K562 (cell line): Measurements from ENCODE around the gene ZNF763. TPM values are rescaled to one million over a fixed set of nuclear protein-coding genes. Genes with fewer than 3 reads are reported as not detected.

Experiments used
- CBFB ChIP-seq: sonication (generic); formaldehyde crosslinking; IDR thresholded peaks from 2 replicates; pipeline ENCODE4 v1.4.0; 2020; ENCODE audit warnings: mild to moderate bottlenecking, missing genetic modification reagents
- KAT7 ChIP-seq: sonication (generic); formaldehyde crosslinking; IDR thresholded peaks from 2 replicates; pipeline ENCODE4 v1.8.0; 2022; ENCODE audit warnings: missing genetic modification reagents, mild to moderate bottlenecking, borderline replicate concordance
- MCM3 ChIP-seq: fragments of 450-650 bp; IDR thresholded peaks from 2 replicates; pipeline ENCODE4 v1.6.1; 2016
- RBBP5 ChIP-seq: fragments of 200-600 bp; sonication (generic); IDR thresholded peaks from 2 replicates; pipeline ENCODE4 v1.6.1; 2012; ENCODE audit warnings: borderline replicate concordance, mild to moderate bottlenecking, low read length, control low read depth, inconsistent platforms; ENCODE audit not compliant: insufficient read depth, poor library complexity, severe bottlenecking
- RBM17 ChIP-seq: fragments of 200-400 bp; formaldehyde crosslinking; IDR thresholded peaks from 2 replicates; pipeline ENCODE4 v1.6.1; 2017; ENCODE audit warnings: low read depth, mild to moderate bottlenecking, low read length, borderline replicate concordance
- SAP30 ChIP-seq: fragments of 200-600 bp; sonication (generic); IDR thresholded peaks from 2 replicates; pipeline ENCODE4 v1.6.1; 2012; ENCODE audit warnings: borderline replicate concordance, low read depth, mild to moderate bottlenecking, moderate library complexity, low read length, control low read depth, inconsistent platforms; ENCODE audit not compliant: insufficient read depth, poor library complexity, severe bottlenecking
- ZNF311 ChIP-seq: fragments of 250-450 bp; sonication (Bioruptor Pico); IDR thresholded peaks from 2 replicates; pipeline ENCODE4 v1.4.0; 2020; ENCODE audit warnings: mild to moderate bottlenecking, moderate library complexity
- ZNF347 ChIP-seq: fragments of 450-650 bp; formaldehyde crosslinking; IDR thresholded peaks from 2 replicates; pipeline ENCODE4 v1.4.0; 2020; ENCODE audit warnings: low read depth, mild to moderate bottlenecking, moderate library complexity
- ZNF584 ChIP-seq: fragments of 200-800 bp; sonication (Bioruptor generic); IDR thresholded peaks from 2 replicates; pipeline ENCODE4 v1.6.1; 2016; ENCODE audit warnings: low read depth, mild to moderate bottlenecking, missing genetic modification characterization, missing compliant biosample characterization
- polyA plus RNA-seq, 8 experiments: library from polyadenylated mRNA; depleted of rRNA in 4 of 8; stranded (reverse) in 5 of 8; unstranded in 3 of 8; fragments of >200 nt; fragmentation: Nextera tagmentation in 2 of 8; fragmentation: Illumina TruSeq in 1 of 8; extraction: Ambion mirVana in 2 of 8; extraction: Trizol in 1 of 8; gene quantifications; 2 replicates each; pipeline versions ENCODE4 v1.2.1 to v1.2.3, GENCODE V29; 2011 to 2014; ENCODE audit warnings: inconsistent platforms in 1 of 8, missing spikeins in 1 of 8
- total RNA-seq, 7 experiments: library from RNA; depleted of rRNA in 6 of 7; stranded (reverse); fragments of >200 nt in 6 of 7; fragmentation: Illumina TruSeq in 2 of 7; extraction: Trizol in 2 of 7; gene quantifications; 2 replicates each; pipeline versions ENCODE4 v1.2.1 to v1.2.3, GENCODE V29; 2011 to 2021; ENCODE audit warnings: low replicate concordance in 1 of 7
- TF ChIP-seq, protein P1 (sequence below): fragments of 450-650 bp; IDR thresholded peaks from 2 replicates; pipeline ENCODE4 v1.6.1; 2016; ENCODE audit warnings: mild to moderate bottlenecking, moderate library complexity
- TF ChIP-seq, protein P2 (sequence below): fragments of 450-650 bp; formaldehyde crosslinking; IDR thresholded peaks from 2 replicates; pipeline ENCODE4 v1.4.0; 2020; ENCODE audit warnings: mild to moderate bottlenecking, moderate library complexity
- TF ChIP-seq, protein P3 (sequence below): IDR thresholded peaks from 3 replicates; pipeline ENCODE4 v1.6.1; 2011; ENCODE audit warnings: borderline replicate concordance, mild to moderate bottlenecking; ENCODE audit not compliant: insufficient read length, insufficient read depth

ZNF763 gene
- total and polyA plus RNA-seq, 9 of the 15 experiments (the other 6 are each of a cell fraction or from before 2014, with no cell fraction given), result 0.08 to 0.28 (median 0.16) TPM; not detected in 3

DNA sequence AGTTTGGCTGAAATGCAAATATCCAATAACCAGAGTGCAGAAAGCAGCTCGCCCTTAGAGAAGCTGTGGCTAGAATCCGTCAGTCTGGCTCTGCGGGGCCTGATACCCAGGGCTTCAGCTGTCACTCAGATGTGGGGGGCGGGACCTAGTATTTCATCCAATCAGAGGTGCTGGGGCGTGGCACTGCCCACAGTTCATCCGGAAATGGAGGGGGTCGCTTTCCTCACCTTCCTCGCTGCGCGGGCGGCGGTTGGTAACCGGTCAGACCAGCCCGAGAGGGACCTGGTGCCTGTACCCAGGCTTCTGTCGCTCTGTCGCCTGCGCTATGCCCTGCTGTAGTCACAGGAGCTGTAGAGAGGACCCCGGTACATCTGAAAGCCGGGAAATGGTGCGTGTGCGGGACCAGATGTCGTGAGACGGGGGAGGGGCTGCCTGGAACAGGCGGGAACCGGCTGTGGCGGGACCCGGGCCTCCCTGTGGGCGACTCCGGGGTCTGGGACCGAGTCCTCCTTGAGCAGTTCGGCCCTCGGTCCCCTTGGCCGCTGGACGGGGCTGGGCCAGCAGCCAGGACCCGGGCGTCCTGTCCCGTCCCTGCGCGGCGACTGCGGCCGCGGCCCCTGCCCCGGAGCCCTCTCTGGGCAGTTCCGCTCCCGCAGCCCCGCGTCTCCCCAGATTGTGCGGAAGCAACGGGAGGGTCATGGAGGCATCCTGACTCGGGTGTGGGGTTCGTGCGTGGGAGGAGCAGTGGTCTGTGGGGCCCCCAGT is 39.8 kb upstream of the ZNF763 start, which contains the start of gene ZNF700 (continued):
- TF ChIP-seq, protein P1, sequence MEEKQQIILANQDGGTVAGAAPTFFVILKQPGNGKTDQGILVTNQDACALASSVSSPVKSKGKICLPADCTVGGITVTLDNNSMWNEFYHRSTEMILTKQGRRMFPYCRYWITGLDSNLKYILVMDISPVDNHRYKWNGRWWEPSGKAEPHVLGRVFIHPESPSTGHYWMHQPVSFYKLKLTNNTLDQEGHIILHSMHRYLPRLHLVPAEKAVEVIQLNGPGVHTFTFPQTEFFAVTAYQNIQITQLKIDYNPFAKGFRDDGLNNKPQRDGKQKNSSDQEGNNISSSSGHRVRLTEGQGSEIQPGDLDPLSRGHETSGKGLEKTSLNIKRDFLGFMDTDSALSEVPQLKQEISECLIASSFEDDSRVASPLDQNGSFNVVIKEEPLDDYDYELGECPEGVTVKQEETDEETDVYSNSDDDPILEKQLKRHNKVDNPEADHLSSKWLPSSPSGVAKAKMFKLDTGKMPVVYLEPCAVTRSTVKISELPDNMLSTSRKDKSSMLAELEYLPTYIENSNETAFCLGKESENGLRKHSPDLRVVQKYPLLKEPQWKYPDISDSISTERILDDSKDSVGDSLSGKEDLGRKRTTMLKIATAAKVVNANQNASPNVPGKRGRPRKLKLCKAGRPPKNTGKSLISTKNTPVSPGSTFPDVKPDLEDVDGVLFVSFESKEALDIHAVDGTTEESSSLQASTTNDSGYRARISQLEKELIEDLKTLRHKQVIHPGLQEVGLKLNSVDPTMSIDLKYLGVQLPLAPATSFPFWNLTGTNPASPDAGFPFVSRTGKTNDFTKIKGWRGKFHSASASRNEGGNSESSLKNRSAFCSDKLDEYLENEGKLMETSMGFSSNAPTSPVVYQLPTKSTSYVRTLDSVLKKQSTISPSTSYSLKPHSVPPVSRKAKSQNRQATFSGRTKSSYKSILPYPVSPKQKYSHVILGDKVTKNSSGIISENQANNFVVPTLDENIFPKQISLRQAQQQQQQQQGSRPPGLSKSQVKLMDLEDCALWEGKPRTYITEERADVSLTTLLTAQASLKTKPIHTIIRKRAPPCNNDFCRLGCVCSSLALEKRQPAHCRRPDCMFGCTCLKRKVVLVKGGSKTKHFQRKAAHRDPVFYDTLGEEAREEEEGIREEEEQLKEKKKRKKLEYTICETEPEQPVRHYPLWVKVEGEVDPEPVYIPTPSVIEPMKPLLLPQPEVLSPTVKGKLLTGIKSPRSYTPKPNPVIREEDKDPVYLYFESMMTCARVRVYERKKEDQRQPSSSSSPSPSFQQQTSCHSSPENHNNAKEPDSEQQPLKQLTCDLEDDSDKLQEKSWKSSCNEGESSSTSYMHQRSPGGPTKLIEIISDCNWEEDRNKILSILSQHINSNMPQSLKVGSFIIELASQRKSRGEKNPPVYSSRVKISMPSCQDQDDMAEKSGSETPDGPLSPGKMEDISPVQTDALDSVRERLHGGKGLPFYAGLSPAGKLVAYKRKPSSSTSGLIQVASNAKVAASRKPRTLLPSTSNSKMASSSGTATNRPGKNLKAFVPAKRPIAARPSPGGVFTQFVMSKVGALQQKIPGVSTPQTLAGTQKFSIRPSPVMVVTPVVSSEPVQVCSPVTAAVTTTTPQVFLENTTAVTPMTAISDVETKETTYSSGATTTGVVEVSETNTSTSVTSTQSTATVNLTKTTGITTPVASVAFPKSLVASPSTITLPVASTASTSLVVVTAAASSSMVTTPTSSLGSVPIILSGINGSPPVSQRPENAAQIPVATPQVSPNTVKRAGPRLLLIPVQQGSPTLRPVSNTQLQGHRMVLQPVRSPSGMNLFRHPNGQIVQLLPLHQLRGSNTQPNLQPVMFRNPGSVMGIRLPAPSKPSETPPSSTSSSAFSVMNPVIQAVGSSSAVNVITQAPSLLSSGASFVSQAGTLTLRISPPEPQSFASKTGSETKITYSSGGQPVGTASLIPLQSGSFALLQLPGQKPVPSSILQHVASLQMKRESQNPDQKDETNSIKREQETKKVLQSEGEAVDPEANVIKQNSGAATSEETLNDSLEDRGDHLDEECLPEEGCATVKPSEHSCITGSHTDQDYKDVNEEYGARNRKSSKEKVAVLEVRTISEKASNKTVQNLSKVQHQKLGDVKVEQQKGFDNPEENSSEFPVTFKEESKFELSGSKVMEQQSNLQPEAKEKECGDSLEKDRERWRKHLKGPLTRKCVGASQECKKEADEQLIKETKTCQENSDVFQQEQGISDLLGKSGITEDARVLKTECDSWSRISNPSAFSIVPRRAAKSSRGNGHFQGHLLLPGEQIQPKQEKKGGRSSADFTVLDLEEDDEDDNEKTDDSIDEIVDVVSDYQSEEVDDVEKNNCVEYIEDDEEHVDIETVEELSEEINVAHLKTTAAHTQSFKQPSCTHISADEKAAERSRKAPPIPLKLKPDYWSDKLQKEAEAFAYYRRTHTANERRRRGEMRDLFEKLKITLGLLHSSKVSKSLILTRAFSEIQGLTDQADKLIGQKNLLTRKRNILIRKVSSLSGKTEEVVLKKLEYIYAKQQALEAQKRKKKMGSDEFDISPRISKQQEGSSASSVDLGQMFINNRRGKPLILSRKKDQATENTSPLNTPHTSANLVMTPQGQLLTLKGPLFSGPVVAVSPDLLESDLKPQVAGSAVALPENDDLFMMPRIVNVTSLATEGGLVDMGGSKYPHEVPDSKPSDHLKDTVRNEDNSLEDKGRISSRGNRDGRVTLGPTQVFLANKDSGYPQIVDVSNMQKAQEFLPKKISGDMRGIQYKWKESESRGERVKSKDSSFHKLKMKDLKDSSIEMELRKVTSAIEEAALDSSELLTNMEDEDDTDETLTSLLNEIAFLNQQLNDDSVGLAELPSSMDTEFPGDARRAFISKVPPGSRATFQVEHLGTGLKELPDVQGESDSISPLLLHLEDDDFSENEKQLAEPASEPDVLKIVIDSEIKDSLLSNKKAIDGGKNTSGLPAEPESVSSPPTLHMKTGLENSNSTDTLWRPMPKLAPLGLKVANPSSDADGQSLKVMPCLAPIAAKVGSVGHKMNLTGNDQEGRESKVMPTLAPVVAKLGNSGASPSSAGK, result peak; percentile 12; the same call in 1 of the 2 replicates
- TF ChIP-seq KAT7 (no peak; the same call in 1 of the 2 replicates), CBFB (no peak), SAP30 (peak; percentile 89), ZNF311 (CRISPR knock-in tag) (no peak), RBM17 (no peak), ZNF347 (CRISPR knock-in tag) (no peak), RBBP5 (peak; percentile 79), MCM3 (no peak), ZNF584 (CRISPR knock-in tag) (no peak)
- TF ChIP-seq, protein P2, sequence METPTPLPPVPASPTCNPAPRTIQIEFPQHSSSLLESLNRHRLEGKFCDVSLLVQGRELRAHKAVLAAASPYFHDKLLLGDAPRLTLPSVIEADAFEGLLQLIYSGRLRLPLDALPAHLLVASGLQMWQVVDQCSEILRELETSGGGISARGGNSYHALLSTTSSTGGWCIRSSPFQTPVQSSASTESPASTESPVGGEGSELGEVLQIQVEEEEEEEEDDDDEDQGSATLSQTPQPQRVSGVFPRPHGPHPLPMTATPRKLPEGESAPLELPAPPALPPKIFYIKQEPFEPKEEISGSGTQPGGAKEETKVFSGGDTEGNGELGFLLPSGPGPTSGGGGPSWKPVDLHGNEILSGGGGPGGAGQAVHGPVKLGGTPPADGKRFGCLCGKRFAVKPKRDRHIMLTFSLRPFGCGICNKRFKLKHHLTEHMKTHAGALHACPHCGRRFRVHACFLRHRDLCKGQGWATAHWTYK (CRISPR knock-in tag), result no peak
- TF ChIP-seq, protein P3, sequence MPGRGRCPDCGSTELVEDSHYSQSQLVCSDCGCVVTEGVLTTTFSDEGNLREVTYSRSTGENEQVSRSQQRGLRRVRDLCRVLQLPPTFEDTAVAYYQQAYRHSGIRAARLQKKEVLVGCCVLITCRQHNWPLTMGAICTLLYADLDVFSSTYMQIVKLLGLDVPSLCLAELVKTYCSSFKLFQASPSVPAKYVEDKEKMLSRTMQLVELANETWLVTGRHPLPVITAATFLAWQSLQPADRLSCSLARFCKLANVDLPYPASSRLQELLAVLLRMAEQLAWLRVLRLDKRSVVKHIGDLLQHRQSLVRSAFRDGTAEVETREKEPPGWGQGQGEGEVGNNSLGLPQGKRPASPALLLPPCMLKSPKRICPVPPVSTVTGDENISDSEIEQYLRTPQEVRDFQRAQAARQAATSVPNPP, result no peak
